Osteoblast (primary cell): ENCODE data around the gene NPSR1. TPM values are rescaled to one million over a fixed set of nuclear protein-coding genes. Genes with fewer than 3 reads are reported as not detected.
"Not testable (repeated sequence)": the region's sequence is repeated elsewhere in the genome, so short reads cannot be mapped to it uniquely, and the experiment has no call there.

Experiments
- DNase-seq: peaks from one replicate; pipeline ENCODE4 v3.0.0; 2011; ENCODE audit warnings: low spot score, mixed read lengths; ENCODE audit not compliant: insufficient read length; ENCODE audit errors: missing footprints
- H2AFZ ChIP-seq: 2 replicates; pipeline ENCODE4 v1.6.0; 2011; ENCODE audit warnings: mild to moderate bottlenecking, low read length
- H3K27ac ChIP-seq: 2 replicates; pipeline ENCODE4 v1.5.1; 2011; ENCODE audit warnings: mild to moderate bottlenecking, low read depth, low read length, moderate library complexity
- H3K27me3 ChIP-seq: 2 replicates; pipeline ENCODE4 v1.6.0; 2012; ENCODE audit warnings: mild to moderate bottlenecking, control low read depth, inconsistent platforms, low read length, moderate library complexity; ENCODE audit not compliant: insufficient read depth
- H3K36me3 ChIP-seq: 2 replicates; pipeline ENCODE4 v1.5.1; 2011; ENCODE audit warnings: mild to moderate bottlenecking, low read length, control low read depth, moderate library complexity; ENCODE audit not compliant: insufficient read depth
- H3K4me1 ChIP-seq: 2 replicates; pipeline ENCODE4 v1.5.1; 2011; ENCODE audit warnings: mild to moderate bottlenecking, low read length, control low read depth, moderate library complexity; ENCODE audit not compliant: insufficient read depth
- H3K4me2 ChIP-seq: 2 replicates; pipeline ENCODE4 v1.6.0; 2011; ENCODE audit warnings: mild to moderate bottlenecking, low read length; ENCODE audit not compliant: insufficient read depth
- H3K4me3 ChIP-seq: fragments of 200-600 bp; sonication (generic); 3 replicates; pipeline ENCODE4 v1.5.1; 2012; ENCODE audit warnings: mild to moderate bottlenecking, low read length, inconsistent platforms; ENCODE audit not compliant: insufficient read depth
- H3K79me2 ChIP-seq: 2 replicates; pipeline ENCODE4 v1.6.0; 2012; ENCODE audit warnings: mild to moderate bottlenecking, low read length, control low read depth, inconsistent platforms; ENCODE audit not compliant: insufficient read depth
- H3K9me3 ChIP-seq: 2 replicates; pipeline ENCODE4 v1.5.1; 2011; ENCODE audit warnings: low read depth, low read length, control low read depth
- H4K20me1 ChIP-seq: 2 replicates; pipeline ENCODE4 v1.6.0; 2012; ENCODE audit warnings: mild to moderate bottlenecking, low read length, control low read depth; ENCODE audit not compliant: insufficient read depth
- total RNA-seq: library from RNA; depleted of rRNA; stranded (reverse); fragments of >200 nt; gene quantifications from 2 replicates; pipeline ENCODE4 v1.2.3, GENCODE V29; 2012
- TF ChIP-seq, protein P1 (sequence below): IDR thresholded peaks from 2 replicates; pipeline ENCODE4 v1.5.1; 2011; ENCODE audit warnings: mild to moderate bottlenecking, low read depth, low read length, moderate library complexity; ENCODE audit errors: extremely low read depth

The NPSR1 gene
- total RNA-seq, 1 donor = not detected

DNA sequence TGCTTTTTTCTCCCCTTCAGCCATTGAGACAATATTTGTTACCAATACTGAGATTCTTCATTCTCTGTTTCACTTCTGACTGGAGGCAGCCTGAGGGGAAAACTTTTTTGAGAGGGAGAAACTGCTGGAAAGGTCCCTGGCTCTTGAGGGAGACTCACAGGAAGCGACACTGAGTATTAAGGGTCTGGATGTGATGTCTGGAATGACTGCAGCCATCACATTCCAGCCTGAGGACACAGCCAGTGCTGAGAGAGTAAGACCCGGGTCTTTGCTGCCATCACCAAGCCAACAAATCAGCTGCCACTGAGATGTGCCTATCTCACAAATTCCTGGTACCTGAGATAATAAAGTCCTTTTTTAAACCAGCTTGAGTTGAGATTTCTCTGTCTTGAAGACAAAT lies 221.9 kb downstream of the NPSR1 start:
- Histone ChIP-seq H3K36me3 (no peaks in the 10 kb centered on the region), H4K20me1 (no peaks in the 10 kb centered on the region), H3K79me2 (no peaks in the 10 kb centered on the region), H3K4me2 (no peak overlapping the region), H3K27me3 (no peaks in the 10 kb centered on the region), H3K4me1 (no peaks in the 10 kb centered on the region), H3K4me3 (no peak overlapping the region), H3K27ac (no peak overlapping the region), H3K9me3 (no peaks in the 10 kb centered on the region), H2AFZ (no peak overlapping the region)
- TF ChIP-seq, protein P1, sequence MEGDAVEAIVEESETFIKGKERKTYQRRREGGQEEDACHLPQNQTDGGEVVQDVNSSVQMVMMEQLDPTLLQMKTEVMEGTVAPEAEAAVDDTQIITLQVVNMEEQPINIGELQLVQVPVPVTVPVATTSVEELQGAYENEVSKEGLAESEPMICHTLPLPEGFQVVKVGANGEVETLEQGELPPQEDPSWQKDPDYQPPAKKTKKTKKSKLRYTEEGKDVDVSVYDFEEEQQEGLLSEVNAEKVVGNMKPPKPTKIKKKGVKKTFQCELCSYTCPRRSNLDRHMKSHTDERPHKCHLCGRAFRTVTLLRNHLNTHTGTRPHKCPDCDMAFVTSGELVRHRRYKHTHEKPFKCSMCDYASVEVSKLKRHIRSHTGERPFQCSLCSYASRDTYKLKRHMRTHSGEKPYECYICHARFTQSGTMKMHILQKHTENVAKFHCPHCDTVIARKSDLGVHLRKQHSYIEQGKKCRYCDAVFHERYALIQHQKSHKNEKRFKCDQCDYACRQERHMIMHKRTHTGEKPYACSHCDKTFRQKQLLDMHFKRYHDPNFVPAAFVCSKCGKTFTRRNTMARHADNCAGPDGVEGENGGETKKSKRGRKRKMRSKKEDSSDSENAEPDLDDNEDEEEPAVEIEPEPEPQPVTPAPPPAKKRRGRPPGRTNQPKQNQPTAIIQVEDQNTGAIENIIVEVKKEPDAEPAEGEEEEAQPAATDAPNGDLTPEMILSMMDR = no peak
- DNase-seq = no peak

DNA sequence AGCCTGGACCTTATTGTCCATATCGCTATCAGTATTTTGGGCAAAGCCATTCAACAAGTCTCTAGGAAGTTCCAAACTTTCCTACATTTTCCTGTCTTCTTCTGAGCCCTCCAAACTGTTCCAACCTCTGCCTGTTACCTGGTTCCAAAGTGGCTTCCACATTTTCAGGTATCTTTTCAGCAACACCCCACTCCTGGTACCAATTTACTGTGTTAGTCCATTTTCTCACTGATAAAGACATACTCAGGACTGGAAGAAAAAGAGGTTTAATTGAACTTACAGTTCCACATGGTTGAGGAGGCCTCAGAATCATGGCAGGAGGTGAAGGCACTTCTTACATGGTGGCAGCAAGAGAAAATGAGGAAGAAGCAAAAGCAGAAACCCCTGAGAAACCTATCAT lies 225.8 kb downstream of the NPSR1 start:
- not testable (repeated sequence) for H3K4me3 ChIP-seq, H3K27ac ChIP-seq, H4K20me1 ChIP-seq, H3K36me3 ChIP-seq, H3K4me2 ChIP-seq, H3K79me2 ChIP-seq, DNase-seq, H3K9me3 ChIP-seq, H3K27me3 ChIP-seq, H2AFZ ChIP-seq, H3K4me1 ChIP-seq

GRCh38 chr7:34886856-34887255 lies 228.8 kb downstream of the NPSR1 start:
- H4K20me1 ChIP-seq = no peaks in the 10 kb centered on the region
- no peak overlapping the region for H3K4me2 ChIP-seq
- H3K9me3 ChIP-seq = no peaks in the 10 kb centered on the region
- no peak for DNase-seq
- H2AFZ ChIP-seq = no peak overlapping the region
- H3K36me3 ChIP-seq = no peaks in the 10 kb centered on the region
- TF ChIP-seq, protein P1 = no peak
- peaks cover 11% of the 10 kb centered on the region for H3K4me1 ChIP-seq
- H3K79me2 ChIP-seq = no peaks in the 10 kb centered on the region
- no peak overlapping the region for H3K4me3 ChIP-seq
- H3K27ac ChIP-seq = no peak overlapping the region
- no peaks in the 10 kb centered on the region for H3K27me3 ChIP-seq

- no peaks in the 10 kb centered on the region for H3K27me3 ChIP-seq
- no peak overlapping the region for H3K4me3 ChIP-seq
- H3K4me1 ChIP-seq = peaks cover 12% of the 10 kb centered on the region
- H2AFZ ChIP-seq = no peak overlapping the region
- H3K27ac ChIP-seq = no peak overlapping the region
- no peak overlapping the region for H3K4me2 ChIP-seq
- H3K9me3 ChIP-seq = no peaks in the 10 kb centered on the region
- H3K79me2 ChIP-seq = no peaks in the 10 kb centered on the region
- no peaks in the 10 kb centered on the region for H4K20me1 ChIP-seq
- TF ChIP-seq, protein P1 = no peak
- no peaks in the 10 kb centered on the region for H3K36me3 ChIP-seq
- DNase-seq = no peak
Measured at GRCh38 chr7:34889951-34890350, 231.9 kb downstream of the NPSR1 start.
